D721Med (cell line): ENCODE data around the gene HMGCLL1.

ENCODE experiments used
- DNase-seq: peaks from one replicate; pipeline ENCODE4 v3.0.0; 2011; ENCODE audit warnings: low spot score; ENCODE audit not compliant: insufficient read length
- FAIRE-seq: peaks from 2 replicates; lab custom pipeline; 2011; peaks lifted over from hg19 to GRCh38; lab: Jason Lieb, UNC
- TF ChIP-seq, protein P1 (sequence below): IDR thresholded peaks from 2 replicates; pipeline ENCODE4 v1.5.1; 2012; ENCODE audit warnings: mild to moderate bottlenecking, control low read depth; ENCODE audit not compliant: insufficient read depth; ENCODE audit errors: missing control alignments

The HMGCLL1 gene

GRCh38 chr6:55584654-55585354, 5.8 kb upstream of the HMGCLL1 start:
- TF ChIP-seq, protein P1, sequence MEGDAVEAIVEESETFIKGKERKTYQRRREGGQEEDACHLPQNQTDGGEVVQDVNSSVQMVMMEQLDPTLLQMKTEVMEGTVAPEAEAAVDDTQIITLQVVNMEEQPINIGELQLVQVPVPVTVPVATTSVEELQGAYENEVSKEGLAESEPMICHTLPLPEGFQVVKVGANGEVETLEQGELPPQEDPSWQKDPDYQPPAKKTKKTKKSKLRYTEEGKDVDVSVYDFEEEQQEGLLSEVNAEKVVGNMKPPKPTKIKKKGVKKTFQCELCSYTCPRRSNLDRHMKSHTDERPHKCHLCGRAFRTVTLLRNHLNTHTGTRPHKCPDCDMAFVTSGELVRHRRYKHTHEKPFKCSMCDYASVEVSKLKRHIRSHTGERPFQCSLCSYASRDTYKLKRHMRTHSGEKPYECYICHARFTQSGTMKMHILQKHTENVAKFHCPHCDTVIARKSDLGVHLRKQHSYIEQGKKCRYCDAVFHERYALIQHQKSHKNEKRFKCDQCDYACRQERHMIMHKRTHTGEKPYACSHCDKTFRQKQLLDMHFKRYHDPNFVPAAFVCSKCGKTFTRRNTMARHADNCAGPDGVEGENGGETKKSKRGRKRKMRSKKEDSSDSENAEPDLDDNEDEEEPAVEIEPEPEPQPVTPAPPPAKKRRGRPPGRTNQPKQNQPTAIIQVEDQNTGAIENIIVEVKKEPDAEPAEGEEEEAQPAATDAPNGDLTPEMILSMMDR = no peak
- FAIRE-seq = no peak

DNA sequence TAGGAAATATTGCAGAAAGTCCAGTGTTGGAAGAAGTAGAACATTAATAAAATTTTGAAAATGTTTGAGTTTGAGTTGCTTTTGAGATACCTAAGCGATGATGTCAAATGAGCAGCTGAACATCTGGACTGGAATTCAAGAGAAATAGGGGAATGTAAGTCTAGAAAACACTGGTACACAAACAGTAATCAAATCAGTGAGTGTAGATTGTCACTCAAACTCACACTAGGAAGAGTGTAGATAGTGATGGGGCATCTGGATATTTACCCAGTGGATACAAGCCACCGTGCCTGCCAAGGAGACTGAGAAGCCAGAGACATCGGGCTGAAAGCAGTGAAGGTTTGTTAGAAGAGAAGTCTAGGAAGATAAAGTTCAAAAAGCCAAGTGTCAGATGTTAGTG, 2.2 kb downstream of the HMGCLL1 start:
- FAIRE-seq (no peak), DNase-seq (no peak)
- TF ChIP-seq, protein P1 = no peak

More at GRCh38 chr6:55584654-55585354, 5.8 kb upstream of the HMGCLL1 start:
- no peak for DNase-seq

- no peak for FAIRE-seq
- no peak for DNase-seq
- TF ChIP-seq, protein P1 = no peak
These were observed 4.4 kb downstream of the HMGCLL1 start for GRCh38 chr6:55574556-55574955.

GRCh38 chr6:55569638-55570037, 9.4 kb downstream of the HMGCLL1 start:
- TF ChIP-seq, protein P1 = no peak
- DNase-seq (no peak), FAIRE-seq (no peak)

DNA sequence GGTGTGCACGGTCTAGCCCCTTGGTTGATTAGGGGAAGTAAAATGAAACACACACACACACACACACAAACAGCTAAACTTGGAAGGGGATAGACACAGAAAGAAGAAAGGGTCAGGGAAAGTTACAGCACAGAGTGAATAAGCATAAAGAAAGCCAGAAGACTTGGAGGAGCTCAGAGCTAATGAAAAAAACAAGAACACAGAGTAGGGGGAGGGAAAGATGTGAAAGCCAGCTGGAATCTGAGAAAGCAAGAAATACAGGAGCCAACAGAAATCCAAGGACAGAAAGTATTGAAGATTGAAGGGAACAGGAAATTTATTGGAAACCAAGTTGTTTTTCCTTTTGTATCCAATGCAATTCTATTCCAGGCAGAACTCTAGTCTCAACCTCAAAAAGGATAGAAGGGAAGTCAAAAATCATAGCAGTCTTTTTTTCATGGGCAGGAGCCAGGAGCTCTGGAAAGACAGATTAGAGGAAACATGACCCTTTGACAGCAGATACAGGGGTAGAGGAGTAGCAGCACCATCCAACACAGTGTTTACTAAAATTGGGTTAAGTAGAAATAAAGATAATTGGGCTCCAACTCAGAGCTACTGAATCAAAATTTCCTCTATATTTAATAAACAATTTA, 10.1 kb downstream of the HMGCLL1 start:
- no peak for DNase-seq
- TF ChIP-seq, protein P1 = no peak
- FAIRE-seq = no peak

- FAIRE-seq (no peak), DNase-seq (no peak)
- TF ChIP-seq, protein P1 = no peak
These were observed 11.4 kb downstream of the HMGCLL1 start for GRCh38 chr6:55567558-55567957.
